Measurements from ENCODE around the gene ERC2. TPM values are rescaled to one million over a fixed set of nuclear protein-coding genes. Genes with fewer than 3 reads are reported as not detected.
"Not testable (repeated sequence)": the region's sequence is repeated elsewhere in the genome, so short reads cannot be mapped to it uniquely, and the experiment has no call there.

The ERC2 gene
- total RNA-seq, 1 donor from 2014 or later, result 0.81 TPM

GRCh38 chr3:56290374-56290773 lies 177.9 kb downstream of the ERC2 start:
- ATAC-seq (ENCODE audit: poor library complexity) (no peak), DNase-seq (no peak)
- intact Hi-C loops (cut with DNase I), result no loop called here

GRCh38 chr3:56288258-56288657 lies 180.0 kb downstream of the ERC2 start:
- intact Hi-C loops (cut with DNase I), result no loop called here
- DNase-seq, result no peak
- no peak for ATAC-seq (ENCODE audit: poor library complexity)

GRCh38 chr3:56282341-56282740 lies 185.9 kb downstream of the ERC2 start:
- ATAC-seq (ENCODE audit: poor library complexity) (no peak), DNase-seq (no peak)
- intact Hi-C loops (cut with DNase I), result no loop called here

- ATAC-seq (ENCODE audit: poor library complexity) (no peak), DNase-seq (no peak)
- intact Hi-C loops (cut with DNase I), result no loop called here
Measured at GRCh38 chr3:56277236-56277635, 191.0 kb downstream of the ERC2 start.

GRCh38 chr3:56275120-56275519 lies 193.1 kb downstream of the ERC2 start:
- DNase-seq (no peak), ATAC-seq (ENCODE audit: poor library complexity) (peak; percentile 82)
- intact Hi-C loops (cut with DNase I), result no loop called here

- DNase-seq, result no peak
- intact Hi-C loops (cut with DNase I), result no loop called here
- peak; percentile 91 for ATAC-seq (ENCODE audit: poor library complexity)
Measured at GRCh38 chr3:56269755-56270535, 198.3 kb downstream of the ERC2 start.

- intact Hi-C loops (cut with DNase I), result no loop called here
- DNase-seq (no peak), ATAC-seq (ENCODE audit: poor library complexity) (peak; percentile 29)
Measured at GRCh38 chr3:56268616-56269383, 199.5 kb downstream of the ERC2 start.

GRCh38 chr3:56261852-56262251 lies 206.4 kb downstream of the ERC2 start:
- DNase-seq; intact Hi-C loops (cut with DNase I); ATAC-seq (ENCODE audit: poor library complexity): not testable (repeated sequence)

- no peak for ATAC-seq (ENCODE audit: poor library complexity)
- no peak for DNase-seq
- intact Hi-C loops (cut with DNase I), result no loop called here
Measured at GRCh38 chr3:56260262-56260661, 208.0 kb downstream of the ERC2 start.

- intact Hi-C loops (cut with DNase I), result loop anchor here (10.0 kb wide), 1 partner anchor 1403 kb away; no protein-coding TSS in a partner anchor
- ATAC-seq (ENCODE audit: poor library complexity) (no peak), DNase-seq (no peak)
Measured at GRCh38 chr3:56257826-56258225, 210.4 kb downstream of the ERC2 start.

GRCh38 chr3:56254835-56255234 lies 213.4 kb downstream of the ERC2 start:
- DNase-seq (no peak), ATAC-seq (ENCODE audit: poor library complexity) (no peak)
- intact Hi-C loops (cut with DNase I), result loop anchor here (10.0 kb wide), 1 partner anchor 1400 kb away; no protein-coding TSS in a partner anchor

GRCh38 chr3:56253941-56254665 lies 214.2 kb downstream of the ERC2 start:
- DNase-seq, result no peak
- intact Hi-C loops (cut with DNase I), result loop anchor here (10.0 kb wide), 1 partner anchor 1399 kb away; no protein-coding TSS in a partner anchor
- no peak for ATAC-seq (ENCODE audit: poor library complexity)

- DNase-seq (no peak), ATAC-seq (ENCODE audit: poor library complexity) (no peak)
- intact Hi-C loops (cut with DNase I), result loop anchor here (10.0 kb wide), 1 partner anchor 1397 kb away; no protein-coding TSS in a partner anchor
Measured at GRCh38 chr3:56251343-56251945, 216.8 kb downstream of the ERC2 start.

- ATAC-seq (ENCODE audit: poor library complexity) (no peak), DNase-seq (no peak)
- intact Hi-C loops (cut with DNase I), result no loop called here
Measured at GRCh38 chr3:56248021-56248420, 220.2 kb downstream of the ERC2 start.

- DNase-seq (no peak), ATAC-seq (ENCODE audit: poor library complexity) (no peak)
- intact Hi-C loops (cut with DNase I), result no loop called here
Measured at GRCh38 chr3:56238299-56238698, 230.0 kb downstream of the ERC2 start.

GRCh38 chr3:56233742-56234141 lies 234.5 kb downstream of the ERC2 start:
- ATAC-seq (ENCODE audit: poor library complexity), result no peak
- intact Hi-C loops (cut with DNase I), result no loop called here
- DNase-seq, result no peak

- DNase-seq, result no peak
- intact Hi-C loops (cut with DNase I), result no loop called here
- no peak for ATAC-seq (ENCODE audit: poor library complexity)
Measured at GRCh38 chr3:56229311-56229710, 239.0 kb downstream of the ERC2 start.

GRCh38 chr3:56222866-56223265 lies 245.4 kb downstream of the ERC2 start:
- ATAC-seq (ENCODE audit: poor library complexity), result no peak
- DNase-seq, result no peak
- intact Hi-C loops (cut with DNase I), result no loop called here

All from Right ventricle myocardium superior (tissue), 1 donor.